Activated CD4-positive, CD25-positive, alpha-beta regulatory T cell treated with anti-CD3 and anti-CD28 coated beads, Interleukin-2, amount 50 U/mL, for 24 hours (primary cell): ENCODE results near the gene FLRT1.

Source experiments
- ATAC-seq, 2 donors: fragments of 150-1000 bp; cut with Tn5 transposase; one replicate each; pipeline ENCODE4 v1.10.0; 2021; ENCODE audit warnings: mild to moderate bottlenecking in 1 of 2, moderate library complexity in 1 of 2

FLRT1 gene

DNA sequence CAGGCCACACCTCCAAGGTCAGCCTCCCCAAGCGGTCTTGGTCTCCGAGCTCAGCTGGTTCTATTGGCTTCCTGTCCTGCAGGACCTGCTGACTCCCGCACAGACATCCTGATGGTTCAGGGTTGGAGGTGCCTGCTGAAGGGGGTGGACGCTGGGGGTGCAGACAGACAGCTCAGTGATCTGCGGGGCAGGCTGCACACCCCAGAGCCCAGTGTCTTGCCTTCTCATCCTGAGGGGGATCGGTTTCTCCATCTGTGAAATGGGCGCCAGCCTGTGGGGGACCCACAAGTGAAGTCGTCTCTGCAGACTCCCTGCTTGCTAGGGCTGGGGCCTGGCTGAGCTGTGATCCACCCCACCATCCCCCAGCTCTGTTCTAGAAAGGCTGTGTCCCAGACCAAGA, 13.8 kb downstream of the FLRT1 start:
- ATAC-seq = no peak

DNA sequence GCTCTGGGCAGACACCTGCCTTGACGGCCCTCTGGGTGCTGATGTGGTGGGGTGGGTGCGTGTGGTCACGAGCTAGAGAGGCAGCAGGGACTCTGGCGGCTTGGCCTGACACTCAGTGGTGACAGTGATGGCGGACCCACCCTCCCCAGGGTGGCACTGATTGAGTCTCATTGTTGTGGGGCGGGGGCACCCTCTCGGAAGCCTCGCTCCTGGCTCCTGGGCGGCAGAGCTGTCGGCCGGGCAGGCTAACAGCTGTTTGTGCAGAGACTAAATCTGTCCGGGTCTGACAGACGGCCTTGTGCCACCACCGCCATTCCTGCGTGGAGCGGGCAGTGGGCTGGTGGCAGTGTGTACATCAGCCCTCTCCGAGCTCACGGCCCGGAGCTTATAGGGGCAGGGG, 15.6 kb downstream of the FLRT1 start:
- no peak for ATAC-seq

DNA sequence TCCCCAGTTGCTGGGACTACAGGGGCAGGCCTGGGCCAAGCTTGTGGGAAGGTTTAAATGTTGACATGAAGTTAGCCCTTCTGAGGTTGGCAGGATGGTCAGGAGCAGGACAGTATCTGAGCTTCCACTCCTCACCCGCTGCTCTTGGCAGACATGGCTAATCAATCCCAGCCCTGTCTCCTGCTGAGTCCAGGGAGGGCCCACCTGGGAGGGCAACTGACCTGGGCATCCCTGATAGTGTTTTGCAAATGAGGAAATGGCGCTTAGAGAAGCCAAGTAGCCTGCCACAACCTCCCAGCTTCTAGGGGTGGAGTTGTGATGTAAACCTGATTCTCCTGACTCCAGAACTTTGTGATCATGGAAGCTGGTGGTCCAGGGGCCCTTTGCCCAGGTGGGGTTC, 16.7 kb downstream of the FLRT1 start:
- no peak for ATAC-seq

DNA sequence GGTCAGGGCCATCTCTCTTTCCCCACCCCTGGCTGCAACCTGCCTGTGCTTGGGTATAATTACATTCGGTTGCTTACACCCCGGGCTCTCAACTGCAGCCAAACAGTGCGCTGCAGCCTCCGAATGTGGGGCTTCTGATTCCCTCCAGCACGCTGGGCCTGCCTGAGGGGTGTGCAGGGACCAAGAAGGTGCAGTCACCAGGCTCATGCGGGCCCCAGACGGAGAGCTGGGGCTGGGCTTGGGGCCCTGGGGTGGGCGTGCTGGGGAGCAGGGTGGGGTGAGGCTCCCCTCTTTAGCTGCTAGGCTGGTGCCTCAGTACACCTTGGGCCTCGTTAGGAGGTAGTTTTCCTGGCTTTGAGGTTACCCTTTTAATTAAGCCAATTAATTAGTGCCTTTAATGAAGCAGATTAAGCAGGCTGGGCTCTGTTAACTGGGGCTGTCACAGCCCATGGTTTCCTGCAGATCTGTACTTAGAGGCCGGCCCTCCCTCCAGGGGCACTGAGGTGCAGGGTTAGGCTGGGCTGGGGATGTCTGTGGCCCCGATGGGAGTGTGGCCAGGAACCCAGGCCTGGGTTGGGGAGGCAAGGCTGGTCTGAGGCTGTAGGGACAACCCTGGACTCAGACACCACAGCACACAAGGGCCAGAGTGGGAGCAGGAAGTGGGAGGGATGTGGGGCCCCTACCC, 17.3 kb downstream of the FLRT1 start:
- ATAC-seq = no peak

GRCh38 chr11:64053699-64054098, 18.0 kb downstream of the FLRT1 start:
- no peak for ATAC-seq

DNA sequence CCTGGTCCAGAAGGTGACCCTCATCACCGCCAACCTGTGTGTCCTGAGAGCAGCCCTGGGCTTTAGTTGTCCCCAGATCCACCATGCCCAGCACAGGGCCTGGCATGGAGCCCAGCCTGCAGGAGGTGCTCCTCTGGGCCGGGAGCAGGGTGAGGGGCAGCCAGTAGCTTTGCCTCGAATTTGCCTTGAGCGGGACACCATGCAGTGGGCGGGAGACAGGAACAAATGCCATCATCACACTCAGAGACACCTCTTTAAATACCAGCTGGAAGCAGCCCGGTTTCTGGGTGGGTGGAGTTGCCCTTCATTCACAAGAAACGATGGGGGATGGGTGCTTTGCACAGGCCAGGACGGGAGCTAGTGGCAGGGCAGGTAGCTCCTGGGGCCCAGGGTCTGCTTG, 19.3 kb downstream of the FLRT1 start:
- no peak for ATAC-seq

DNA sequence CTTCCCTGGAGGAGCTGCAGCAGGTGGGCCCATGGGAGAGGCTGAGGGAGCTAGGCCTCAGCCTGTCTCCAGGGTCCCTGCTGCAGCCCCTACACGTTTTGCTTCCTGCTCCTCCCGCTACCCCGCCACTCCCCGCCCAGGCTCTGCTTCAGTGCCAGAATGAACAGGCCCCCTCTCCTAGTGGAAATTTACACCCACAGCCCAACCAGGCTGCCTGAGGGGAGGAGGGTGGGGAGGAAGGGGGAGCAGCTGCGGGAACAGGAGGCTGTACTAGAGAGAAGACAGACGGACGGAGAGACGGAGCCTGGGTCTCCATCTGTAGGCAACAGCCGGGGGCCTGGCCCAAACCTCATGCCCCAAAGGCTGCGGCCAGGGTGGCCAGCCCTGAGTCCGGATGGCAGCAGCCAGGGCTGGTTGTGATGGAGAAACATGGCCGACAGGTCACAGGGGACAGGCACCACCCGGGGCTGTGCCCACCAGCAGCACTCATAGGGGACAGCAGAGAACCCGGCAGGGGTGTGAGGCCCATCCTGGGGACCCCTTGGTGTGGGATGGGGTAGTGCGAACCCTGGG, 20.6 kb downstream of the FLRT1 start:
- ATAC-seq = no peak

- no peak for ATAC-seq
Measured at GRCh38 chr11:64056861-64057260, 21.1 kb downstream of the FLRT1 start.

DNA sequence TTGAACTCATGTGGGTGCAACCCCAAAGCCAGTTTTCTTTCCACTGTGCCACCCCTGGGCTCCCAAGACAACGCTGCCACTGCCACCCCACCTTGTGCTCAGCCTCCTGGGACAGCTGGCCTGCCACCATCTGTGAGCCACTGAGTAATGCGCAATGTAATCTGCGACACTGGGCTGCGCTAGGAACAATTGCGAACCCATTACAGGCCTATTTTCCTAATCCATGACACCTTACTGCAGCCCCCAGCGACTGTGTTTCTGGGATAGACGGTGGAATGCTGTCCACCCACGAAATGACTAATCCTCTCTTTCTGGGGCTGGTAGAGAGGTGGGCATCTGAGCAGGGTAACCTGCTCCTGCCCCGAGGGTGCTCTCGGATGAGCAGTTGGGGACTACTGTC, 22.2 kb downstream of the FLRT1 start:
- ATAC-seq = no peak

GRCh38 chr11:64058494-64058893, 22.8 kb downstream of the FLRT1 start:
- ATAC-seq = no peak

GRCh38 chr11:64059339-64060140, 23.8 kb downstream of the FLRT1 start:
- ATAC-seq = no peak

GRCh38 chr11:64060263-64060860, 24.6 kb downstream of the FLRT1 start:
- no peak for ATAC-seq

- peak; percentile 45 to 75 for ATAC-seq
Measured at GRCh38 chr11:64060861-64061444, 25.2 kb downstream of the FLRT1 start.

GRCh38 chr11:64062185-64063039, 26.7 kb downstream of the FLRT1 start:
- no peak for ATAC-seq

DNA sequence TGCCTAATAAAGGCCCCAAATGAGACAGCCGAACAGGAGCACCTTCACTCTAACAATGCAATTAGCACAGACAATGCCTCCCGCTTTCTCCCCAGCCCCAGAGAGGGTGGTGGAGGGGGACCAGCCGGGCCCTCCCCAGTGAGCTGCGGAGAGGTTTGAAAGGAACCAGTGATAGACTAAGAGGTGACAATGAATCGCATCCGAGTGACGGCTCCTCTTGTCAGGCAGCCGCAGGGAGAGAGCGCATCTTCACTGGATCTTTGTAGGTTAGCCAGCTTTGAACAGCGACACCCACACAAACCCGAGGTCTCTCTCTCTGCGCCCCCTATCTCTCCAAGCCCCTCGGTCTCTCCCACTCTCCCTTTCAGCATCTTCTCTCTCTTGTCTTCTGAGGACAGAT, 28.0 kb downstream of the FLRT1 start:
- no peak for ATAC-seq

GRCh38 chr11:64064374-64065140, 28.8 kb downstream of the FLRT1 start:
- no peak for ATAC-seq

DNA sequence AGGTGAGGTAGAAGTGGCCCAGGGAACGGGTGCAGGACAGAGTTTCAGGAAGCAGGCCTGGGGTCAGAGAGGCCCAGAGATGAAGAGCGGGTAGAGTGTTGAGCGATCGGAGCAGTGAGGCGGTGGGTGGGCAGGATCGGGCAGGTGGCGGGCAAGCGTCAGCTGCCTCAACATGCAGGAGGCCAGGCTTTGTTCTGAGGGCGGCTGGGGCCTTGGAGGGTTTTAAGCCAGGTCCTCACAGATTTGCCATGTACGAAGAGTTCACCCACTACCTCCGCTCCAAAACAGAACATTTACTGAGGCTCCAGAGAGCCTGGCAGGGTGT, 29.4 kb downstream of the FLRT1 start:
- ATAC-seq = no peak

DNA sequence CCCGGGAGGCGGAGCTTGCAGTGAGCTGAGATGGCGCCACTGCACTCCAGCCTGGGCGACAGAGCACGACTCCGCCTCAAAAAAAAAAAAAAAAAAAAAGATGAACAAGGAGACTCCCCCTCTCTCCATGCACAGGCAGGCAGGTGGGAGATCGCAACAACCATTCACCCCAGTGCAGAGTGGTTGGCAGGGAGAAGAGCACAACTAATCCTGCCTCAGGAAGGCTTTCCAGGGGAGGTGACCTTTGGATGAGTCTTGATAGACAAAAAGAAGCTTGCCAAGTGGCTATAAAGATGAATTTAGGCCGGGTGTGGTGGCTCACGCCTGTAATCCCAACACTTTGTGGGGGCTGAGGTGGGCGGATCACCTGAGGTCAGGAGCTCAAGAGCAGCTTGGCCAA, 30.0 kb downstream of the FLRT1 start:
- no peak for ATAC-seq

DNA sequence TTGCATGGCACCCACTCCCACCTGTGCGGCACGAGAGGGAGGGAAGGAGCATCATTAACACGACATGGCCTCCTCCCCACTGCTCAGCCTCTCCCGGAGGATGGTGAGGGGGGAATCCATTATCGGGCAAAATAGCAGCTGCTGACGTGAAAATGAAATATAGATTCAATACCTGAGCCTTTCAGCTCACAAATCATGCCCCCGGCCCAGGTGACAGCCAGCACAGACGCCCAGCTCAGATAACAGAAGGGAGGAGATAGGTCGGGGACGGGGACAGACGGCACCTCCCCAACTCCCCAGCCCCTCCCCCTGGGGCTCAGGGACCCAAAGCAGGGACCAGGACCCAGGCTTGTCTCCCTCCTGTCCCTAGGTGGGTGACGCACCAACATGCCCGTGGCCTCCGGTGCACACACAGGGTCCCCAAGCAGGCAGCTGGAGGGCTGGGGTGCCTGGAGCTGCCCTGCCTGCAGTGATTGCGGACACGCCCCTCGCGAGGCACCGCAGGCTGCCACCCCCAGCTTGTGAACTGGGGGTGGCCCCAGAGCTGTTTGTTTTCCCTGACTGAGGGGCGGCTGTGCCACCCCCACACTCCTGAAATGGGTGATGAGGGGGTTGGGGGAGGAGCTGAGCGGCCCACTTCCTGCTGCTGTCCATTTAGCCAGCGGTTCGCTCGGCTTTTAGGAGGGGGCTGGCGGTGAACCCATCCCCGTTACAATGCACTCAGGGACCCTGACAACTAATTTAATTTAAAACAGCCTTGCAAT, 31.7 kb downstream of the FLRT1 start:
- ATAC-seq = no peak

DNA sequence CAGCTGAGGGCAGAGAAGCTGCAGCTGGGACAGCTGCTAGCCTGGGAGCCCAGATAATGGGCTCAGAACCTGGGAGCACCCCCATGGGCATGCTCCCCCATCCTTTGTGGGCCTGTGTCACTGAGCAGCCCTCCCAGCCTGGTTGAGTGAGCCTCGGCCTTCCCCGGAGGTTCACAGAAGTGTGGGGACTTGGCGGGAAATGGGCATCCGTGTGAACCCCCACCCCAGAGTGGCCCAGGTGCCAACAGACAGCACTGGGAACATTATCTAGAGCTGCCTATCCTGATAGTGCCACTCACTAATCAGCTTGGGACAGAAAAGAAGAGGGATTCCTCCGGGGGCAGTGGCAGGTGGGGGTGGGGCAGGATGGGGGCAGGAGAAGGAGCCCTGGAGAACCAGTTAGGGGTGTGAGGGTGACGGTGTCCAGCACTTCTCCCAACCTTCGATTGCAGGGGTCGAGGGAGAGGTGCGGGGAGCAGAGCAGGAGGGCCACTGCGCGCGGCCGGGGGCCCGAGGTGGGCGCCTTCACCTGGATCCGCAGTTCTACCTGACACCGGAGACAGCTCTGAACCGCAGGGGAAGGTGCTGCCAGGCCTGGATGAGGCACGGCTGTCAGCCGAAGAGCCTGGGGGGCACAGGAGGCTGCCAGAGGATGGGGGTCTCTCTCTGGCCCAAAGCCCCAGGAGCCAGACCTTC, 33.1 kb downstream of the FLRT1 start:
- ATAC-seq = no peak
